Right forelimb (tissue), 1 donor: Measurements from ENCODE around the gene TPT1.
"Not testable (repeated sequence)": the region's sequence is repeated elsewhere in the genome, so short reads cannot be mapped to it uniquely, and the experiment has no call there.

ENCODE experiments used
- DNase-seq: peaks from one replicate; pipeline ENCODE4 v3.0.0-alpha.2; 2018

TPT1 gene

DNA sequence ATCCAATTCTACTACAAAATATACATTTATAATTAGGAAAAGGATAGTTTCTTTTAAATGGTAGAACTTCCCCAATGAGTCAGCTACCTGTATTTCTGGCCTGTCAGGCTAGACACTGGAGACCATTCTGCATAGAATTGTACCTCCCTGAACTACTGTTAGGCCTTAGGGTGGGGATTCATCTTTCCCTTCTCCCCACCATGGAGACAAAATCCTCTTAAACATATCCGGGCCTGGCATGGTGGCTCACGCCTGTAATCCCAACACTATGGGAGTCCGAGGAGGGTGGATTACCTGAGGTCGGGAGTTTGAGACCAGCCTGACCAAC is 24.5 kb upstream of the TPT1 start:
- DNase-seq = no peak

DNA sequence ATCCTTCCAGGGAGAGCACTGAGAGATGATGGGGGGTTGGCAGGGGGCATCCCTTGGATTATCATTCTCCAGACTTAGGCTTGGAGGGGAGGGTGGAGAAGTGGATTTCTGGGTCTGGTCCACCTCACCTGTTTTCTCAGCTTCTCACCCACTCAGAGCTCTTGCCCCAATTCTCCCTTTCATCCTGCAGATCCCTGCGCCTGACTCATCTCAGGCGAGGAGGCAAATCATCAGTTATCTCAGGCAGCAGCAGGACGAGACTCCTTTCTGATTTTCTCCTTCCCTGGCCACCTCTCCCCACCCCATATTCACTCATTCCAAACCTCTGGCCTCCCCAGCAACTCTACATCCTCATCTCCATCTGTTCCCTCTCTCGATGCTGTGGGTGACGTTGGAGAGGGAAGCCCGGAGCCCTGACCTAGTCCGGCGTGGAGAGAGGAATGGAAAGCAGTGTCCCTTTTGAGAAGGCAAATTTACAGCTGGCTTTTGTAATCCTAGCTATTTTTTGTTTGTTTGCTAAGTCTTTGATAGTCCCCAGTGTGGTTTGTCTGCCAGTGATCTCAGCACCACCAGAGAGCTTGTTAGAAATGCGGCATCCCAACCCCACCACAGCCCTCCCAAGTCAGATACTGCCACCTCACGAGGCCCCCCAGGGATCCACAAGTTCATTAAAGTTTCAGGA is 24.0 kb upstream of the TPT1 start:
- DNase-seq = no peak

DNA sequence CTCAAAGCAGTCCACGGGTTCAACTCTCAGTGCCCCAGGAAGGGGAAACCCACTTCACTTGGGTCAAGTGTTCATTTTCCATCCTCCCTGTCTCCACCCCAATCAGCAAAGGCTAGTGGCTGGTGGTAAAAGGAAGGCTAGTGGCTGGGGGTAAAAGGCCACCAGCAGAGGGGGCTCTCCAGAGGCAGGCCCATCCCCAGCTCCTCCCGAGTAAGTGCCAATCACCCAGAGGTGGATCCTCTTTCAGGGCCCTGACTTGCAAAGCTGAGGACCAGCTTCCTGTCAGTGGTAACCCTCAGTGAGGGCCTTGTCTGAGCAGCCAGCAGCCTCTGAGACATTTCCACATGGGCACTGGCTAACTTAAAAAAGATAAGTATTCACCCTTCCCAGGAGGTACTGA is 22.0 kb upstream of the TPT1 start:
- DNase-seq = no peak

DNA sequence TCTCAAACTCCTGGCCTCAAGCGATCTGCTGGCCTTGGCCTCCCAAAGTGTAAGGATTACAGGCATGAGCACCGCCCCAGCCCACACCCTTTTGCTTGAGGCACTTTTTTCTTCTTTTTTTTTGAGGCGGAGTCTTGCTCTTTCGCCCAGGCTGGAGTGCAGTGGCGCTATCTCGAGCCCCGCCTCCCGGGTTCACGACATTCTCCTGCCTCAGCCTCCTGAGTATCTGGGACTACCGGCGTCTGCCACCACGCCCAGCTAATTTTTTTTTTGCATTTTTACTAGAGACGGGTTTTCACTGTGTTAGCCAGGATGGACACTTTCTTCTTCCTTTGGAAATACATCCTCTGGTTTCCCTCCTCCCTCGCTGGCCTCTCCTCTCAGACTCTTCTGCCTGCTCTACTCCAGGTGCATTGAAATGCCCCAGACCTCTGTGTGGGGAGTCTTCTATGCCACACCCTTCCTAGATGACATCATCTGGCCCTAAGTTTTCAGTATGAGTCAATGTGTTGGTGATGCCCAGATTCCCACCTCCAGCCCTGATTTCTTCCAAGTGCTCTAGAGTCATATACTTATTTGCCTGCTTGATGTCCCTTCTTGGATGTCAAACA is 20.7 kb upstream of the TPT1 start:
- DNase-seq = no peak

DNA sequence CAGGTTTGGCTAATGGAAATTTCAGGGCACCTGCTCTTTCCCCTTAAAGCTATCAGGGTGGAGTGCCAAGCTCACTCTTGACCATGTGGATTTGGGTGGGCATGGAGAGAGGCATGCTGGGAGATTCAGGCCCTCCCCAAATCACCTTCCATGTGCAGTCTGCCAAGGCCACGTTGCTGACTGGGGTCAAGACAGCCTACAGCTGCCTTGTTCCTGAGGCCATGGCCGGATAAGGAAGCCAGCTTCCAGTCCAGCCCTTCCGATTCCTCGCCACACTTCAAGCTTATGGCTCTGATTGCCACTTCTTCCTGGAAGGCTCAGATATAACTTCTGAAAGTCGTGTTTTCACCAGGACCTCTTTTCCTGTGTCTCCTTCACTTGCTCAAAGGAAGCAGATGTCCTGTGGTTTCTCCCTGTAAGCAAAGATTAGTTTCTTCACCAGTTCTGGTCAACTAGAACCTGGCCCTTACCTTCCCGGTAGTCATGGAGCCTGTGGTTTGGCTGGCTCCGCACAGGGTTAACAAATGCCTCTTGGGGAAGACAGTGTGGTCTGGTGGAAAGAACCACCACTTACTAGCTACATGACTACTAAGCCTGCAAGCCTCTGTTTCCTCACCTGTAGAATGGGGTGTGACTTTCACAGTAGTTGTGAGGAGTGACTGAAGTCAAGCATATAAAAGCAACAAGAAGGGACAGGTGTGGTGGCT is 16.1 kb upstream of the TPT1 start:
- DNase-seq = no peak

DNA sequence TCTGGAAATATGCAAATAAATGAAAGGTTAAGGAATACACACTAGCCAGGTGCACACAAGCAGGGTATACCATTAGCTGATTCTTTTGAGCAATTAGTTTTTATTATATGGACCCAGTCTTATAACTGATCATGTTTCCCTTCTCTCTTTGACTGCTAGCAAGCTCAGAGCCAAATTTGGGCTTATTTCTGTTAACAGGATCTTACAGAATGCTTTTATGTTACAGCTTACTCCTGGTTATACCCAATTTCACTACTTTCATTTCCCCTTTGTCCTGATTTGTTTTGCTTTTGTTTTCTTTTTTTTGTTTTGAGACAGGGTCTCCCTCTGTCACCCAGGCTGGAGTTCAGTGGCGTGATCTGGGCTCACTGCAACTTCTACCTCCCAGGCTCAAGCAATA is 12.9 kb upstream of the TPT1 start:
- no peak for DNase-seq

DNA sequence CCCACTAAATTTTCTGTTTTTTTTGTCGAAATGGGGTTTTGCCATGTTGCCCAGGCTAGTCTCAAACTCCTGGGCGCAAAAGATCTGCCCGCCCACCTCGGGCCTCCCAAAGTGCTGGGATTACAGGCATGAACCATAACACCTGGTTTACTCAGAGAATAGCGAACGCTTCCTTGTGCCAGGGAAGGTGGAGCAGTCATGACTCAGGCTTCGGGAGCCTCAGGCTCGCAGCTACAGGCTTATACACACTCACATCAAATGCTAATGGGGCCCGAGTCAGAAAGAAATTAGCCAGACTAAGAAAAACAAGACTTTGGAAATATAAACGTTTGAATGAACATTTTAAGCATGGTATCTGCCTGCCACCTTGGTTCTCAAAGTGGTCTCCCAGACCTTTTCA is 11.0 kb upstream of the TPT1 start:
- DNase-seq = no peak

DNA sequence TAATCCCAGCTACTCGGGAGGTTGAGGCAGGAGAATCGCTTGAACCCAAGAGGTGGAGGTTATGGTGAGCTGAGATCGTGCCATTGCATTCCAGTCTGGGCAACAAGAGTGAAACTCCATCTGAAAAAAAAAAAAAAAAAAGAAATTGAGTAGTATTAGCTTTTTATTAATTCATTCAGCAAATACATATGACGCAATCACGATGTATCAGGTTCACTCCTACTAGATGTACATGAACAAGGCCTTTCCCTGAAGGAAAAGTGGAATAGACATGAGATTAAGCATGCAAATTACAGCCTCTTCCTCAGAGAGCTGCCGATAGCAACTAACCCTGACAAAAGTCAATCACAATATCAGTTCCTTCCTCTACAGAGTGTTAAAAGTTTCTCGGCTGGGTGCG is 9.2 kb upstream of the TPT1 start:
- DNase-seq = no peak

DNA sequence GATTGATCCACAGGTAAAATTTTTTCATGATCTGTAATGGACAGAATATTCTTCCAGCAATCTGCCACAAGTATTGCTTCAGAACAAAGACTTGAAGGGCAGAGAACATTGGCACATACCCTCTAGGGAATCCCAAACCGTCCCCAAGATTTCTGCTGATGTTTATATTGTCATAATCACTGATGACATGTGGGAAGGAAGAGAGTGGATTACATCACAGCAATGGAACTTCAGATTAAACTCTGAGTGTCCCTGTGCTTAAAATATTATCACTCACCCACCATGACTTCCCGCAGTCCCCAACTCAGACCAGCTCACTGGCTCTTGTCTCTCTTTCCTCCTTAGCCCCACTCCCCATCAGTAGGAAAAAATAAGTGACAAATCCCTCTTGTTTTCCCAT is 8.5 kb upstream of the TPT1 start:
- no peak for DNase-seq

DNA sequence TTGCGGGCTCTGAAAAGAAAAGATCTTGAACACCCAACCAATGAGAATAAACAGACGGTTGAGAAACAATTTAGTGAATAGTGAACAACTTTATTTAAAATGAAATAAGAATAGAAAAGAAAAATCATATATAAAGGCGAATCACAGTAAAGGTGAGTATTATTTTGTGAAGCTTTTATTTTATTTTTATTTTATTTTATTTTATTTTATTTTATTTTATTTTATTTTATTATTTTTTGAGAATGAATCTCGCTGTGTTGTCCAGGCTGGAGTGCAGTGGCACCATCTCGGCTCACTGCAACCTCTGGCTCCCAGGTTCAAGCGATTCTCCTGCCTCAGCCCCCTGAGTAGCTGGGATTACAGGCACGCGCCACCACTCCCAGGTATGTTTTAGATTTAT is 3.1 kb upstream of the TPT1 start:
- DNase-seq = not testable (repeated sequence)

DNA sequence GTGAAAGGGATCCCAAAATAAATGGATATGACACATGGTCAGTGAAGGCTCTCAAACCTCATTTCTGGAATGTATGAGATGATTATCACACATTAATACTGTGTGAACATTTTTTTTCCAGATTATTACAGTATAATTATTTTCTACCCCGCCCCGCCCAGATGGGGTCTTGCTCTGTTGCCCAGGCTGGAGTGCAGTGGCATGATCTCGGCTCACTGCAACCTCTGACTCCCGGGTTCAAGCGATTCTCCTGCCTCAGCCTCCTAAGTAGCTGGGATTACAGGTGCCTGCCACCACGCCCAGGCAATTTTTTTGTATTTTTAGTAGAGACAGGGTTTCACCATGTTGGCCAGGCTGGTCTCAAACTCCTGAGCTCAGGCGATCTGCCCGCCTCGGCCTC is 2.1 kb upstream of the TPT1 start:
- not testable (repeated sequence) for DNase-seq

DNA sequence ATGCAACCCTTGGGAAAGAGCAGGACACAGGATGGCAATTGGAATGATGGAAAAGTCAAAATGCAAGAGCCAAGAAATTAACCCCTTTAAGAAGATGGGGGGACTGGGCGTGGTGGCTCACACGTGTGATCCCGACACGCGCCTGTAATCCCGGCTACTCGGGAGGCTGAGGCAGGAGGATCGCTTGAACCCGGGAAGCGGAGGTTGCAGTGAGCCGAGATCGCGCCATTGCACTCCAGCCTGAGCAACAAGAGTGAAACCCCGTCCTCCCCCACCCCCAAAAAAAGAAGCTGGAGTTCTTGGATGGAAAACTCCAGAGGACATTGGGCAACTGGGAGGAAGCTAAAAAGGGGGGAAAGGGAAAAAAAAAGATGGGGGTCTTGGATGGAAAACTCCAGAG is 1.7 kb upstream of the TPT1 start:
- DNase-seq = not testable (repeated sequence)

DNA sequence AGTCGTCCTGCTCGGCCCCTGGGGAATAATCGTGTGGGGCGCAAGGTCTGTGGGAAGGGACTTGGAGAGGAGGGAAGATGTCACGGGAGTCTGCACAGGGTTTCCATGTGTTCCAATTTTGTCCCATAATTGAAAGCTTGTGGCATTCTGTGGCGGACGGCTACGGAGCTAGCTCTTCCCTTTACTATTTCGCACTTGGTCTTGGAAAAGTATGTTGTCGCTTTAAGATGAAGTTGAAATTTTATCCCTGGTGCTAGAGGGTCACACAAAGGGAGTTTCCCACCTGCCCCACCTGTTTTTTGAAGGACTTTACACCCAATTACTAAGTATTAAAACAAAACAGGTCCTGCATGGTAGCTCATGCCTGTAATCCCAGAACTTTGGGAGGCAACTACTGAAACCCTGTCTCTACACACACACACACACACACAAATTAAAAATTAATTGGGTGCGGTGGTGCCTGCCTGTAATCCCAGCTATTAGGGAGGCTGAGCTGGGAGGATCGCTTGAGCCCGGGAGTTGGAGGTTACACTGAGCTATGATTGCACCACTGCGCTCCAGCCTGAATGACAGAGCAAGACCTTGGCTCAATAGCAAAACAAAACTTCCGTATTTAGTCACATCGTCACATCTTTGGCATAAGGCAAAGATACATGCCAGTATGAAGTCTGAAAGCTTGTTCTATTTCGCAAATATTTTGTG is 967 bp upstream of the TPT1 start:
- peak; percentile 53 for DNase-seq

DNA sequence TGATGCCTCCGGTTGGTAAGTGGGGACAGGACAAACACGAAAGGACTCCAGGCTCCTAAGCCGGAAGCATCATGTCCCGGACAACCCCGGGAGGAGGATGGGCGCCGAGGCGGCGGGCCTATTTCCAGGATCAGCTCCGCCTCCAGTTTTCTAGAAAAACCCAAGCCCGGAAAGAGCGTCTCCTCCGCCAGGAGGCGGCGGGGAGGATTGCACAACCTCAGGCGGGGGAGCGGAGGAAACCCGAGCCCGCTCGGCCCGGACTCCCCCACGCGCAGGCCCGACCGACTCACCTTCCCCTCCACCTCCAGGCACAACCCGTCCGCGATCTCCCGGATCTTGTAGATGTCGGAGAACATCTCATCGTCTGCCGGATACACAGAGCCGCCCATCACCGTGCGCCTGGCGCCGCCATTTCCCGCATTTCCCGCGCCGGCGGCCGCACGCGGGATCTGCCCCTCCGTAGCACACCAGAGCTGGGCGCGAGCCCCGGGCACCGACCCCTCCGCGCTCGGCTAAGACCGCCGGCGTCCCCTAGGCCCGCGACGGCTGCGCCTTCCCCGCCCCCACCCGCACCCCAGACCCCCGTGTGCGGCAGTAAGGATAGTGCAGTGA is 455 bp downstream of the TPT1 start:
- DNase-seq = peak; percentile 91

DNA sequence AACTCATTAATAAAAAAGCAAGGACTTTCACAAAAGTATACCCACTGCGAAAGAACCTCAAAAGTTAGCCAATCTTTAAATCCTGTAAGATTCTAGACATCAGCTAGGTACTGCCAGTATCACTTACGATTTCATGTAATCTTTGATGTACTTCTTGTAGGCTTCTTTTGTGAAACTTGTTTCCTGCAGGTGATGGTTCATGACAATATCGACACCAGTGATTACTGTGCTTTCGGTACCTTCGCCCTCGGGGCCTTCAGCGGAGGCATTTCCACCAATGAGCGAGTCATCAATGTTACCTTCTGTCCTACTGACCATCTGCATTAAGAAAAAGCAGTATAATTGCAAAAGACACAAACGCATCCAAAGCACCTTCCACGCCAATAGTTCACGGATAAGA is 1.1 kb downstream of the TPT1 start:
- DNase-seq = no peak

DNA sequence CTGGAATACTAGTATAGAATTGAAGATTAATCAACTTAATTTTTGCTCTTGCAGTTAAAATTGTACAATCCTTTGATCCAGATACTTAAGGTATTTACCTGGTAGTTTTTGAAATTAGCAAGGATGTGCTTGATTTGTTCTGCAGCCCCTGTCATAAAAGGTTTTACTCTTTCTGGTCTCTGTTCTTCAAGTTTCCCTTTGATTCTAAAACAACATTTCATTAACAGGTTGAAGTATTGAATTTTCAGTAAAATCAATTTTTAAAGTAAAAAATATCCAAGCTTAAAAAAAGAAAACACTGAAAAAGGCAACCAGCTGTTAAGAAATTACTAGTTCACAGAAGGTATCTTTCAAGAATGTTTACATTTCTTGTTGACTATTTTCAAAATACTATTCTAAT is 1.6 kb downstream of the TPT1 start:
- no peak for DNase-seq

DNA sequence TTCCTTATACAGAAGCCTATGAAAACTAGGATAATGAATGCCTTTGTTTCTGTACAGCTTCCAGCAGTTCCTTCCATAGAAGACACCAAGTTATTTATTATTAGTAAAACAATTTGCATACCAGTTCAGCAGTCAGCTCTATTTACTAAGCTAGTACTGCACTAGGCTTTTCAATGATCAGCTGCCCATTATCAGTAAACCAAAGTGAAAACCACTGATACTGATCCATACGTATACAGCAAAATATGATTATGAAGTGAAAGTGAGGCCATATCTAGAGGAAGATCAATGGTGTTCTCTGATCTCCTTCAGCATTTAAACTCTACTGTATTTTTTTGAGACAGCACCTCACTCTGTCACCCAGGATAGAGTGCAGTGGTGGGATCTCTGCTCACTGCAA is 3.2 kb downstream of the TPT1 start:
- no peak for DNase-seq

DNA sequence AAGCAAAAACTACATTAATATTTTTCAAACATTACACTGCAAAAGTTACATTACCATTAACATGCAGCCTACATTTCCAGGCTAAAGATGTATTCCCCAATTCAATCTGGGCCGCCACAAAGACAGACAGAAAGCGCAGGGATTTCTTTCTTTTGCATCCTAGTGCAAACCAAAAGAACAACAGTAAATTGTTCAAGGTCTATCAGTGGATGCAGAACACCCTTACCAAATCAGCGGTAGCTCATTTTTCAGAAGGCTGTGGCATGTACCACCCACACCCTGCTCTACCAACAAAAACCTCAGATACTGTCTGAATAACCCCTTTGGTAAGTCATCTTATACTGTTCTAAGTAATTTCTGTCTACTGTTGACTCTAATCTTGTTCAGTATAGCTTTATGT is 3.6 kb downstream of the TPT1 start:
- DNase-seq = no peak

DNA sequence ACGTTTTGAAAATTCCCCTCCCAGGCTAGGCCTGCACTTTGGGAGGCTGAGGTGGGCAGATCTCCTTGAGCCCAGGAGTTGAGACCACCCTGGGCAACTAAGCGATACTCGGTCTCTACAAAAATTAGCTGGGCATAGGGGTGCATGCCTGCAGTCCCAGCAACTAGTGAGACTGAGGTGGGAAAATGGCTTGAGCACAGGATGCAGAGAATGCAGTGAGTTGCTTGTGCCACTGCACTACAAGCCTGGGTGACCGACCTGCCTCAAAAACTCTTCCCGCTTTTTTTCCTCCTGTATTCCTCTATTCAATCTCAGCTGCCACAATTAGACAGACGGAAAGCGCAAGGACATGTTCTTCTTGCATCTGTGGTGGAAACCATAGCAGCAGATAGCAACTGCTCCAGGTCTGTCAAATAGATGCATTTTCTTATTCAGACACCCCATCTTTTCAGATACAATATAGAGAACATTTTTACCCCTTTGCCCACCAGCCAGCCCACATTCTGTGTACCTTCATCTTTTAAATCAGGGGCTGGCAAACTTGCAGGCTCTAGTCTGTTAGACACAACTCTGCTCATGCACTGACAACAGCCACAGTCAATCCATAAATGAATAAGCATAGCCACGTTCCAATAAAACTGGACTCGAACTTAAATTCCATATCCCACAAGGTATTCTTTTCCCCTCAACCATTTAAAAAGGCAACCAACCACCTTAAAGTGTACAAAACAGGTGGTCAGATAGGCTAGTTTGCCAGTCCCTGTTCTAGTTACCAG is 4.8 kb downstream of the TPT1 start:
- DNase-seq = no peak

DNA sequence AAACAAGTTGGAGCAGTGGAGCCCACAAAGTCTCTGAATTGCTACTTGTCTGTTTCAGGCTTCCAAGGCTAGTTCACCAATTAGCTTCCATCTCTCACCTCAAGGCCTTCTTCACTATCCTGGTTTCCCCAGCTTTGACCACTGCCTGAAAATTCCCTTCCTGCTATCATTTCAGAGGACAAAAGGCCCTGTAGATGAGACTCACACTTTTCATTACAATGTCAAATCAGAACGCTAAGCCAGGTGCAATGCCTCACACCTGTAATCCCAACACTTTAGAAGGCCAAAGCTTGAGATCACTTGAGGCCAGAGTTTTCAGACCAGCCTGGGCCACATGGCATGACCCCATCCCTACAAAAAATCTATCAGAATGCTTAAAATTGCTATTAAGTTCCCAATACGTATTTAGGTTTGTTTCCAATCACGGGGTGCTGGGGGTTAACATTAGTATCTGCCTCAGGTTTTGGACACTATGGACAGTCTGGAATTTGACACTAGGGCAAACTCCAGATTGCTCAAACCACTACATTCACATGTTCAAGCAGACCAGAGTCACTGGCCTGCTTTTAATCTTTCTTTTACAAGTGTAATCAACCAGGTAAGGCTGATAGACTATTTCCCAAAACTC is 5.5 kb downstream of the TPT1 start:
- DNase-seq = no peak

DNA sequence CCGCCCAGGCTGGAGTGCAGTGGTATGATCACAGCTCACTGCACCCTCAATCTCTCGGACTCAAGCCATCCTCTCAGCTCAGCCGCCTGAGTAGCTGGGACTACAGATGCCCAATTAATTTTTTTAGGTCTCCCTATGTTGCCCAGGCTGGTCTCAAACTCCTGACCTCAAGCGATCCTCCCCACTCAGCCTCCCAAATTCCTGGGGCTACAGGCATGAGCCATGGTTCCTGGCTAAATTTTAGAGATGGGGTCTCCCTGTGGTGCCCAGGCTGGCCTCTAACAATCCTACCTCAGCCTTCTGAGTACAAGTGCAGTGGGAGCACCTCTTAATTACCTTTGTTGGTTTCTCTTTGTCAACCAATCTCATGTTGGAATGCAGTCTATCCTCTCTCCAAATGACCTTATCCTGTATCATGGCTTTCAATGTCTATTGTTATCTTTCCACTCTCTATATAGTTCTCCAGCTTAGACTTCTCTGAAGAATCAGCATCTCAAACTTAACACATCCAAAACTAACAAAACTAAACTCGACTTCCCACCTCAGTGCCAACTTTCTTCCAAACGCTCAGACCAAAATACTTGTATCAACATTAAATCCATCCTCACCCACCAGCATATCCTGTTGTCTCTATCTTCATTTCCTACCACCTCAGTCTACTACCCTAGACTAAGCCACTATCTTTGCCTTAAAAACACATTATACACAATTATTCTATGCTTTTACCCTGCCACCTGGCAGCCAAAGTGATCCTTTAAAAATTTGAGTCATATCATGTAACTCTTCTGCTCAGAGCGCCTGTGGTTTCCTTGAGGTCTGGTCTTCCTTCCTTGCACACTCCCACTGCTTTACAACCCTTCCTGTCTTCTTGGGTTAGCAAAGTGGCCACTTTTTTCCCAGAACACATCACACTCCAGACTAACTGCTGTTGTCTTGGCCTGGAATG is 6.7 kb downstream of the TPT1 start:
- no peak for DNase-seq
